Mucosa of stomach (tissue), 1 donor: Measurements from ENCODE around the gene CAMK4.

Experiments
- H3K27me3 ChIP-seq: one replicate; pipeline ENCODE4 v1.7.0; 2013; ENCODE audit warnings: mild to moderate bottlenecking, low read length; ENCODE audit not compliant: control insufficient read depth, insufficient read depth
- H3K36me3 ChIP-seq: one replicate; pipeline ENCODE4 v1.7.0; 2013; ENCODE audit warnings: low read length; ENCODE audit not compliant: control insufficient read depth, insufficient read depth
- H3K4me1 ChIP-seq: one replicate; pipeline ENCODE4 v1.7.0; 2013; ENCODE audit warnings: mild to moderate bottlenecking, low read length; ENCODE audit not compliant: control insufficient read depth, insufficient read depth
- H3K4me3 ChIP-seq: one replicate; pipeline ENCODE4 v1.7.0; 2013; ENCODE audit warnings: low read length
- H3K9ac ChIP-seq: one replicate; pipeline ENCODE4 v1.7.0; 2013; ENCODE audit warnings: mild to moderate bottlenecking, low read length, moderate library complexity
- H3K9me3 ChIP-seq: one replicate; pipeline ENCODE4 v1.7.0; 2013; ENCODE audit warnings: mild to moderate bottlenecking, low read length, moderate library complexity; ENCODE audit not compliant: control insufficient read depth
- donor health status: Pancreatic carcinoma.

Gene CAMK4

GRCh38 chr5:111377306-111377705 is 153.1 kb downstream of the CAMK4 start:
- Histone ChIP-seq H3K9me3 (no peaks in the 10 kb centered on the region), H3K4me1 (no peaks in the 10 kb centered on the region), H3K9ac (no peak overlapping the region), H3K36me3 (no peaks in the 10 kb centered on the region), H3K4me3 (no peak overlapping the region), H3K27me3 (no peaks in the 10 kb centered on the region)

- Histone ChIP-seq H3K9ac (no peak overlapping the region), H3K4me1 (no peaks in the 10 kb centered on the region), H3K36me3 (no peaks in the 10 kb centered on the region), H3K27me3 (no peaks in the 10 kb centered on the region), H3K9me3 (no peaks in the 10 kb centered on the region), H3K4me3 (no peak overlapping the region)
These were observed 155.2 kb downstream of the CAMK4 start for GRCh38 chr5:111379391-111379816.

GRCh38 chr5:111383288-111383970 is 159.2 kb downstream of the CAMK4 start:
- H3K9ac ChIP-seq, result no peak overlapping the region
- no peaks in the 10 kb centered on the region for H3K36me3 ChIP-seq
- no peaks in the 10 kb centered on the region for H3K9me3 ChIP-seq
- no peaks in the 10 kb centered on the region for H3K27me3 ChIP-seq
- no peaks in the 10 kb centered on the region for H3K4me1 ChIP-seq
- H3K4me3 ChIP-seq, result no peak overlapping the region

GRCh38 chr5:111384220-111384619 is 160.0 kb downstream of the CAMK4 start:
- H3K9me3 ChIP-seq, result no peaks in the 10 kb centered on the region
- H3K9ac ChIP-seq, result no peak overlapping the region
- no peaks in the 10 kb centered on the region for H3K27me3 ChIP-seq
- no peaks in the 10 kb centered on the region for H3K4me1 ChIP-seq
- no peak overlapping the region for H3K4me3 ChIP-seq
- no peaks in the 10 kb centered on the region for H3K36me3 ChIP-seq

- no peaks in the 10 kb centered on the region for H3K27me3 ChIP-seq
- H3K9me3 ChIP-seq, result no peaks in the 10 kb centered on the region
- no peaks in the 10 kb centered on the region for H3K4me1 ChIP-seq
- no peak overlapping the region for H3K4me3 ChIP-seq
- H3K9ac ChIP-seq, result no peak overlapping the region
- H3K36me3 ChIP-seq, result no peaks in the 10 kb centered on the region
These were observed 160.9 kb downstream of the CAMK4 start for GRCh38 chr5:111385051-111385450.

- Histone ChIP-seq H3K4me3 (no peak overlapping the region), H3K9me3 (no peaks in the 10 kb centered on the region), H3K4me1 (no peaks in the 10 kb centered on the region), H3K9ac (no peak overlapping the region), H3K36me3 (no peaks in the 10 kb centered on the region), H3K27me3 (no peaks in the 10 kb centered on the region)
These were observed 162.0 kb downstream of the CAMK4 start for GRCh38 chr5:111385970-111386831.

- Histone ChIP-seq H3K9ac (no peak overlapping the region), H3K9me3 (no peaks in the 10 kb centered on the region), H3K27me3 (no peaks in the 10 kb centered on the region), H3K4me1 (no peaks in the 10 kb centered on the region), H3K4me3 (no peak overlapping the region), H3K36me3 (no peaks in the 10 kb centered on the region)
These were observed 162.6 kb downstream of the CAMK4 start for GRCh38 chr5:111386832-111387162.

- H3K9ac ChIP-seq, result no peak overlapping the region
- no peaks in the 10 kb centered on the region for H3K27me3 ChIP-seq
- H3K36me3 ChIP-seq, result no peaks in the 10 kb centered on the region
- no peaks in the 10 kb centered on the region for H3K4me1 ChIP-seq
- no peaks in the 10 kb centered on the region for H3K9me3 ChIP-seq
- H3K4me3 ChIP-seq, result no peak overlapping the region
These were observed 163.2 kb downstream of the CAMK4 start for GRCh38 chr5:111387361-111387760.

GRCh38 chr5:111389390-111390082 is 165.4 kb downstream of the CAMK4 start:
- no peak overlapping the region for H3K9ac ChIP-seq
- no peaks in the 10 kb centered on the region for H3K27me3 ChIP-seq
- H3K4me3 ChIP-seq, result no peak overlapping the region
- H3K36me3 ChIP-seq, result no peaks in the 10 kb centered on the region
- no peaks in the 10 kb centered on the region for H3K4me1 ChIP-seq
- no peaks in the 10 kb centered on the region for H3K9me3 ChIP-seq

- no peak overlapping the region for H3K4me3 ChIP-seq
- H3K27me3 ChIP-seq, result no peaks in the 10 kb centered on the region
- no peak overlapping the region for H3K9ac ChIP-seq
- H3K36me3 ChIP-seq, result no peaks in the 10 kb centered on the region
- H3K4me1 ChIP-seq, result no peaks in the 10 kb centered on the region
- H3K9me3 ChIP-seq, result no peaks in the 10 kb centered on the region
These were observed 168.0 kb downstream of the CAMK4 start for GRCh38 chr5:111392181-111392580.

- no peaks in the 10 kb centered on the region for H3K36me3 ChIP-seq
- H3K4me1 ChIP-seq, result no peaks in the 10 kb centered on the region
- H3K9ac ChIP-seq, result no peak overlapping the region
- no peaks in the 10 kb centered on the region for H3K27me3 ChIP-seq
- no peak overlapping the region for H3K4me3 ChIP-seq
- no peaks in the 10 kb centered on the region for H3K9me3 ChIP-seq
These were observed 170.4 kb downstream of the CAMK4 start for GRCh38 chr5:111394586-111394985.

- H3K4me3 ChIP-seq, result no peak overlapping the region
- no peaks in the 10 kb centered on the region for H3K9me3 ChIP-seq
- no peaks in the 10 kb centered on the region for H3K27me3 ChIP-seq
- H3K36me3 ChIP-seq, result no peaks in the 10 kb centered on the region
- no peak overlapping the region for H3K9ac ChIP-seq
- no peaks in the 10 kb centered on the region for H3K4me1 ChIP-seq
These were observed 173.8 kb downstream of the CAMK4 start for GRCh38 chr5:111398013-111398412.
